ENCODE data around the gene TMEM143.

DNA sequence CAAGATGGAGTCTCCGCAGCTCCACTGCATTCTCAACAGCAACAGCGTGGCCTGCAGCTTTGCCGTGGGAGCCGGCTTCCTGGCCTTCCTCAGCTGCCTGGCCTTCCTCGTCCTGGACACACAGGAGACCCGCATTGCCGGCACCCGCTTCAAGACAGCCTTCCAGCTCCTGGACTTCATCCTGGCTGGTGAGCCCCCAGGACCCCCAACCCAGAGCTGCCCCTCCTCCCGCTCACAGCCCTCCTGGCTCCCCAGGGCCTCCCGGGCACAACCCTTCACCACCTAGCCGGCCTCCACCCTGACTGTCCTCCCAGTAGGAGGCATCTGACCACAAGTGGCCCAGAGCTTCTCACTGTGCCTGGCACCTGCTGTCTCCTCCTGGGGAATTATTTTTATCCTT is 9.8 kb upstream of the TMEM143 start:
- TF ChIP-seq, protein P1, sequence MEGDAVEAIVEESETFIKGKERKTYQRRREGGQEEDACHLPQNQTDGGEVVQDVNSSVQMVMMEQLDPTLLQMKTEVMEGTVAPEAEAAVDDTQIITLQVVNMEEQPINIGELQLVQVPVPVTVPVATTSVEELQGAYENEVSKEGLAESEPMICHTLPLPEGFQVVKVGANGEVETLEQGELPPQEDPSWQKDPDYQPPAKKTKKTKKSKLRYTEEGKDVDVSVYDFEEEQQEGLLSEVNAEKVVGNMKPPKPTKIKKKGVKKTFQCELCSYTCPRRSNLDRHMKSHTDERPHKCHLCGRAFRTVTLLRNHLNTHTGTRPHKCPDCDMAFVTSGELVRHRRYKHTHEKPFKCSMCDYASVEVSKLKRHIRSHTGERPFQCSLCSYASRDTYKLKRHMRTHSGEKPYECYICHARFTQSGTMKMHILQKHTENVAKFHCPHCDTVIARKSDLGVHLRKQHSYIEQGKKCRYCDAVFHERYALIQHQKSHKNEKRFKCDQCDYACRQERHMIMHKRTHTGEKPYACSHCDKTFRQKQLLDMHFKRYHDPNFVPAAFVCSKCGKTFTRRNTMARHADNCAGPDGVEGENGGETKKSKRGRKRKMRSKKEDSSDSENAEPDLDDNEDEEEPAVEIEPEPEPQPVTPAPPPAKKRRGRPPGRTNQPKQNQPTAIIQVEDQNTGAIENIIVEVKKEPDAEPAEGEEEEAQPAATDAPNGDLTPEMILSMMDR (IDR thresholded peaks at IDR 0.05; ENCODE audit: low read depth, low read length, poor library complexity, severe bottlenecking) = no peak
- TF ChIP-seq EZH2phosphoT487 (IDR thresholded peaks at IDR 0.05; ENCODE audit: borderline replicate concordance, low read length) = no peak
